Osteocyte (in vitro differentiated cells): ENCODE measurements around the gene HID1. TPM values are rescaled to one million over a fixed set of nuclear protein-coding genes. Genes with fewer than 3 reads are reported as not detected.

Source experiments
- DNase-seq: peaks from one replicate; pipeline ENCODE4 v3.0.0; 2021; ENCODE audit warnings: mixed read lengths; ENCODE audit not compliant: unreplicated experiment; ENCODE audit errors: extremely low spot score
- H3K27ac Mint-ChIP-seq: one replicate; pipeline ENCODE4 v1.8.0; 2021; ENCODE audit warnings: mild to moderate bottlenecking, mixed read lengths; ENCODE audit not compliant: unreplicated experiment
- H3K27me3 Mint-ChIP-seq: one replicate; pipeline ENCODE4 v1.8.0; 2021; ENCODE audit warnings: mixed read lengths; ENCODE audit not compliant: unreplicated experiment
- H3K36me3 Mint-ChIP-seq: one replicate; pipeline ENCODE4 v1.8.0; 2021; ENCODE audit warnings: mixed read lengths; ENCODE audit not compliant: unreplicated experiment
- H3K4me1 Mint-ChIP-seq: one replicate; pipeline ENCODE4 v1.8.0; 2021; ENCODE audit warnings: mixed read lengths; ENCODE audit not compliant: unreplicated experiment
- H3K4me3 Mint-ChIP-seq: one replicate; pipeline ENCODE4 v1.8.0; 2021; ENCODE audit warnings: mild to moderate bottlenecking, moderate library complexity, mixed read lengths; ENCODE audit not compliant: unreplicated experiment
- H3K9me3 Mint-ChIP-seq: one replicate; pipeline ENCODE4 v1.8.0; 2021; ENCODE audit warnings: mixed read lengths; ENCODE audit not compliant: unreplicated experiment
- CTCF ChIP-seq: fragments of 200-600 bp; sonication (generic); IDR thresholded peaks from 2 replicates; pipeline ENCODE4 v1.5.0; 2021; ENCODE audit warnings: antibody characterized with exemption, mild to moderate bottlenecking, moderate library complexity
- total RNA-seq: library from RNA; stranded (reverse); gene quantifications from 2 replicates; pipeline ENCODE4 v1.2.1, GENCODE V29; 2021

Gene HID1
- total RNA-seq, 1 donor from 2014 or later: 10.1 TPM

GRCh38 chr17:75003070-75003956, 30.8 kb upstream of the HID1 start:
- no peak overlapping the region for H3K27ac Mint-ChIP-seq
- no peak for TF ChIP-seq CTCF
- H3K27me3 Mint-ChIP-seq: no peaks in the 10 kb centered on the region
- peaks cover 12% of the 10 kb centered on the region for H3K36me3 Mint-ChIP-seq
- DNase-seq: no peak
- H3K4me3 Mint-ChIP-seq: no peak overlapping the region
- H3K4me1 Mint-ChIP-seq: no peaks in the 10 kb centered on the region
- no peaks in the 10 kb centered on the region for H3K9me3 Mint-ChIP-seq

- Mint-ChIP-seq H3K4me1 (no peaks in the 10 kb centered on the region), H3K9me3 (no peaks in the 10 kb centered on the region), H3K27ac (no peak overlapping the region), H3K36me3 (peaks cover 12% of the 10 kb centered on the region), H3K27me3 (no peaks in the 10 kb centered on the region), H3K4me3 (no peak overlapping the region)
- DNase-seq: no peak
- TF ChIP-seq CTCF: no peak
Measured at GRCh38 chr17:75001915-75002843, 29.6 kb upstream of the HID1 start.

- DNase-seq: no peak
- TF ChIP-seq CTCF: no peak
- Mint-ChIP-seq H3K4me1 (no peaks in the 10 kb centered on the region), H3K36me3 (peaks cover 4% of the 10 kb centered on the region), H3K9me3 (no peaks in the 10 kb centered on the region), H3K4me3 (no peak overlapping the region), H3K27me3 (no peaks in the 10 kb centered on the region), H3K27ac (no peak overlapping the region)
Measured at GRCh38 chr17:74999523-74999922, 27.0 kb upstream of the HID1 start.

GRCh38 chr17:74998783-74999182, 26.2 kb upstream of the HID1 start:
- Mint-ChIP-seq H3K4me1 (no peaks in the 10 kb centered on the region), H3K27ac (no peak overlapping the region), H3K4me3 (no peak overlapping the region), H3K27me3 (no peaks in the 10 kb centered on the region), H3K36me3 (peaks cover 4% of the 10 kb centered on the region), H3K9me3 (no peaks in the 10 kb centered on the region)
- DNase-seq: no peak
- TF ChIP-seq CTCF: no peak

- H3K27ac Mint-ChIP-seq: no peak overlapping the region
- no peaks in the 10 kb centered on the region for H3K9me3 Mint-ChIP-seq
- no peaks in the 10 kb centered on the region for H3K36me3 Mint-ChIP-seq
- H3K27me3 Mint-ChIP-seq: no peaks in the 10 kb centered on the region
- TF ChIP-seq CTCF: no peak
- H3K4me1 Mint-ChIP-seq: no peaks in the 10 kb centered on the region
- no peak overlapping the region for H3K4me3 Mint-ChIP-seq
- DNase-seq: no peak
Measured at GRCh38 chr17:74995847-74996246, 23.3 kb upstream of the HID1 start.
